Inferior parietal cortex (tissue), 1 donor: Measurements from ENCODE around the gene UCP2.

Experiments
- DNase-seq: peaks from one replicate; pipeline ENCODE4 v3.0.0-alpha.2; 2016; ENCODE audit errors: extremely low spot score

UCP2 gene

DNA sequence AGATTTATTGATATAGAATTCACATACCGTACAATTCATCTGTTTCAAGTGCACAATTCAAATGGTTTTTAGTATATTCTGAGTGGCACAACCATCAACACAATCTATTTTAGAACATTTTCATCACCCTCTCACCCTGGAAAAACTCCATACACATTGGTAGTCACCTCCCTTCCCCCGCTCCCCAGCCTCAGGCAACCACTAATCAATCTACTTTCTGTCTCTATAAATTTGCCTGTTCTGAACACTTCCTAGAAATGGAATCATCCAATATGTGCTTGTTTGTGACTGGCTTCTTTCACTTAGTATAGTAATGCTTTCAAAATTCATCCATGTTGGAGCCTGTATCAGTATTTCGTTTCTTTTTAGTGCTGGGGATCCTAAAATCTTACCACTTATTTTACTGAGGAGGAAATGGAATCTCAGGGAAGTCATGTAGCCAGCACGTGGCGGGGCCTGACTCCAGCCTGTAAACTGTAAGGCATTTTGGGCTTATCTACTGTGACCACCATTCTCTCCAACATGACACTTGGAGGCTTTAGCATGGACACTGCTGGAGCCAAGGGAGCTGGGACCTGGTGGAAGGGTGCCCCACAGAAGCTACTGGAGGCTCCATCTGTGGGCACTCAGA, 27.1 kb upstream of the UCP2 start:
- no peak for DNase-seq

GRCh38 chr11:74009230-74009547, 26.5 kb upstream of the UCP2 start:
- DNase-seq: no peak

GRCh38 chr11:74008373-74009229, 26.0 kb upstream of the UCP2 start, which contains the start of gene UCP3:
UCP3 (minus strand) TSS chr11:74009085; CDS start chr11:74007042, 2,043 bp downstream.
- no peak for DNase-seq

DNA sequence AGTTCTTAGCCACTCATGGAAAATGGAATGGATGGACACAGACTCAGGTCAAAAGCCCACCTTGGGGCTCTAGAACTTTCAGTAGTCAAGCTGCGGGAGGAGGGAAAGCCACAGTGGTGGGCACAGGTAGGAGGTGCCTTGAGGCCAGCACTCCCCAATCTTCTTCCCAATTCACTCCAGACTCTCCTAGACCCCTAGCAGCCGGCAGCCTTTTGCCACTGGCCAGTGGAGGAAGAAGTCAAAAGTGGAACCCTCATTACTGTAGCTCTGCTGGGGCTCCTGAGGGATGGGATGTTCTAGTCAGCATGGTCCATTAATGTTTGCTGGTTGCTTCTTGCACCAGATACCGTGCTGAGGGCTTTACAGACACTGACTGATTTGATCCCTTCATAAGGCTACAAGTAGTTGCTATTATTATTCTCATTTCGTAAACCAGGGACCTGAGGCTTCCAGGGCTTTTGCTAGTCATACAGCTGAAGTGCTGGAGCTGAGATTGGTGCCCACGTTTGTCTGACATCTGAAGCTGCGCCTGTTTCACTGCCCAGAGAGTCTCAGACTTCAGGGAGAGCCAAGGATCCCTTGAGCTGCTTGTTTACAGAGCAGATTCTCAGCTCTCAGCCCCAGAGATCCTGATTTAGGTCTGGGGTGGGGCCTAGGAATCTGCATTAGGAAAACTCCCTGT, 25.2 kb upstream of the UCP2 start:
- no peak for DNase-seq

DNA sequence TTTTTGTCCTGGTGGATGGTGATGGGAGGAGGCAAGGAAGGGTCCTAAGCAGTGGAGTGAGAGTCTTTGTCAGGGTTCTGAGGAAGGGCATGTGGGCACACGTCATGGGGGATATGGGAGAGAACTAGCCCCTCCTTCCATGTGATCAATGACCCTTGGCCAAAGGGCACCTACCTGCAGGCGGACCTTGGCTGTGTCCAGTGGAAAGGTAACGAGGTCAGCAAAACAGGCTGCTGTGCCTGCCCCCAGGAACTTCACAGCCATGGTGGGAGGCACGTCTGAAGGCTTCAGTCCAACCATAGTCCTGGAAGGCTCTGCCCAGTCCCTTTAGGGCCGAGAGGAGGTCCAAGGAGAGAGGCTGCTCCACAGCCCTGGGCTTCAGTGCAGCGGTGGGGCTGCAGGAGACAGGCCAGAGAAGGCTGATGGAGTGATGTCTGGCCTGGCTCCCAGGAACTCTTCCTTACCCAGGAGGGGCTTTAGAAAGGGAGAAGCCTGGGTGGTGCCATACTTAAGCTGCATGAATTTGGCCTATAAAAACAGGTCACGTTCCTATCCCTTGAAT, 24.2 kb upstream of the UCP2 start:
- no peak for DNase-seq

- no peak for DNase-seq
These were observed 23.3 kb upstream of the UCP2 start for GRCh38 chr11:74005721-74006517.

GRCh38 chr11:74004759-74005615, 22.3 kb upstream of the UCP2 start:
- no peak for DNase-seq

- no peak for DNase-seq
These were observed 21.5 kb upstream of the UCP2 start for GRCh38 chr11:74004046-74004695.

DNA sequence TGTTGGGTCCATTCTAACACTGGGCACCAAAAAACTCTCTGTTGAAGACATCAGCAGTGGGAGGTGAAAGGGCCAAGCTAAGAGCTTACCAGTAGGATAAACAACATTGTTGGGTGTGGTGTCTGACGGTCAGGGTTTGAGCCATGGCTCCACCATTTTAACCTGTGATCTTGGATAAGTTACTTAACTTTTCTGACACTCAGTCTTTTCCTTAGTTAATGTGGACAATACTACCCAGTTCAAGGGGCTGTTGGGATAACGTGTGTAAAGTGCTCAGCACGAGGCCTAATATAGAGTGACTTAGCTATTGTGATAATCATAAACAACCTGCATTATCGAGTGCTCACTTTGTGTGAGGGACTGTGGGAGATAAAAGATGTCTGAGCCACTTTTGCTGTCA, 20.2 kb upstream of the UCP2 start:
- no peak for DNase-seq

DNA sequence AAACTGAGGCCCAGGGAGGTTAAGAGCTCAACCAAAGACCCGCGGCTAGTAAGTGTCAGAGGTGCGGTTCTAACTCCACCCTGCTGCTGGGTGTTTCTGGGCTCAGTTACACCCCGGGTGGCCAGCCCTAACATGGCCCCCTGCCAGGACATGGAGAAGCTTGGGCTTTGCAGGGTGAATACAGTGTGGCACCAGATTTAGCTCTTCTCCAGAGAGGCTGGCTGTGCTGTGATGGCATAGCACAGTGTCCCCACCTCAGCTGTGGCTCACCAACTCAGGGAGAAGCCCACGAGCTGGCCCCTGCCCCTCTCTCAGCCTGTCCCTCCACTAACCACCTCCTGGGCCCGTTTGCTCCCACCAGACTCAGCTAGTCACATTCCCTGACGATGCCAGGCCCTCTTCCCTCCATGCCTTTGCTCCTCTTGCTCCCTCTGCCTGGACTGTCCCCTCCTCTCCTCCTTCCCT, 19.2 kb upstream of the UCP2 start:
- DNase-seq: no peak

- DNase-seq: no peak
These were observed 17.9 kb upstream of the UCP2 start for GRCh38 chr11:74000307-74001133.

- no peak for DNase-seq
These were observed 17.1 kb upstream of the UCP2 start for GRCh38 chr11:73999581-74000306.

DNA sequence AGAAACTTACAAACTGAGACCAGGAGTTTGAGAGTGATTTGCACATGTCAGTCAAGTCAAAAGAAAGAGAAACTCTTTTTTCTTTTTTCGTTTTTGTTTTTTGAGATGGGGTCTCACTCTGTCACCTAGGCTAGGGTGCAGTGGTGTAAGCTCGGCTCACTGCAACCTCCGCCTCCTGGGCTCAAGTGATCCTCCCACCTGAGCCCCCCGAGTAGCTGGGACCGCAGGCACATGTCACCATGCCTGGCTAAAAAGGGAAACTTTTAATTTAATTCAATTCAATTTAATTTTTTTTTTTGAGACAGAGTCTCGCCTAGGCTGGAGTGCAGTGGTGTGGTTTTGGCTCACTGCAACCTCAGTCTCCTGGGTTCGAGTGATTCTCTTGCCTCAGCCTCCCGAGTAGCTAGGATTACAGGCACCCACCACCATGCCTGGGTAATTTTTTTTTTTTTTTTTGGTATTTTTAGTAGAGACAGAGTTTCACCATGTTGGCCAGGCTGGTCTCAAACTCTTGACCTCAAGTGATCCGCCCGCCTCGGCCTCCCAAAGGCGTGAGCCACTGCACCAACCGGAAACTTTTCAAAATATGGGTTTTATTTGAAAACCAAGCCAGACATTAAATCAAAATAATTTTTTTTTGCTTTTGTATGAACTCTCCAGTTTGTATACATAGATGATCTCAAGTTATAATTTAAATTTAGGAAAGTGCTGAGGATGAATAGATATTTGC, 16.4 kb upstream of the UCP2 start:
- DNase-seq: no peak

GRCh38 chr11:73997120-73997770, 14.6 kb upstream of the UCP2 start:
- DNase-seq: no peak

GRCh38 chr11:73996161-73996747, 13.6 kb upstream of the UCP2 start:
- no peak for DNase-seq

DNA sequence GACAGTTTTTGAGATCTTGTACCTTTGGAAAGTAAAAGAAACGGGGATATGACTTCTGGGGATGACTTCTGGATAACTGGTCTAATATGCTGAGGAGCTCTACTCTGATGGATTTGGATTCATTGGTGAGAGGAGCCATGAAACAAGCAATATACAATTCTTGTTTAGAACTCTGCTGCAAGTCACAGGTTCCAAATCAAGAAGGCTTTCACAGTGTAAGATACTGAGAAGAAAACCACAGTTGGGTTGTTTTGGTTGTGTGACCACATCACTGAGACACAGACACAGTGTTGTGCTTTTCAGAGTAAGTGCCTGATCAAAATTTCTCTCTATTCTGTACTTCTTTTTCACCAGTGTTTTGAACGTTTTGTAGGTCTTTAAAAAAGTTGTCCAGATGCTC, 13.1 kb upstream of the UCP2 start:
- DNase-seq: no peak

DNA sequence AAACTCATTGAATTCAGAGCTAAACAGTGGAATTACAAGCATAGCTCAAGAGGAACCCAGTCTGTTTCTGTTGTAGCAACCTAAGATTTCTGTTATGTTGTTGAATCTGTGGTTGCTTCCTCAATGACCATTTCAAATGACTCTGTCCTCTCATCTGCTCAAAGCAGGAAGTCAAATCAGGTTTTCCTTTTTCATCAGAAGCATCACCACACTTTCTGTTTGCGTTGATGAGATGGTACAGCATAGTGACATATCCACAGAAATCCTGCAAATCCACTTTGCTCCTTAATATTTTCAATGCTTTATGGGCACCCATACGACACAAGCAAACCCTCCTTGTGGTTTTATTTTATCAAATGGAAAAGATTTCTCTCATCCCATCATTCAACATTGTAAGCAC, 12.6 kb upstream of the UCP2 start:
- DNase-seq: no peak
